ENCODE results near the gene CHN2. TPM values are rescaled to one million over a fixed set of nuclear protein-coding genes. Genes with fewer than 3 reads are reported as not detected.

Gene CHN2
- total RNA-seq, 1 experiment from 2014 or later: 18.8 TPM

DNA sequence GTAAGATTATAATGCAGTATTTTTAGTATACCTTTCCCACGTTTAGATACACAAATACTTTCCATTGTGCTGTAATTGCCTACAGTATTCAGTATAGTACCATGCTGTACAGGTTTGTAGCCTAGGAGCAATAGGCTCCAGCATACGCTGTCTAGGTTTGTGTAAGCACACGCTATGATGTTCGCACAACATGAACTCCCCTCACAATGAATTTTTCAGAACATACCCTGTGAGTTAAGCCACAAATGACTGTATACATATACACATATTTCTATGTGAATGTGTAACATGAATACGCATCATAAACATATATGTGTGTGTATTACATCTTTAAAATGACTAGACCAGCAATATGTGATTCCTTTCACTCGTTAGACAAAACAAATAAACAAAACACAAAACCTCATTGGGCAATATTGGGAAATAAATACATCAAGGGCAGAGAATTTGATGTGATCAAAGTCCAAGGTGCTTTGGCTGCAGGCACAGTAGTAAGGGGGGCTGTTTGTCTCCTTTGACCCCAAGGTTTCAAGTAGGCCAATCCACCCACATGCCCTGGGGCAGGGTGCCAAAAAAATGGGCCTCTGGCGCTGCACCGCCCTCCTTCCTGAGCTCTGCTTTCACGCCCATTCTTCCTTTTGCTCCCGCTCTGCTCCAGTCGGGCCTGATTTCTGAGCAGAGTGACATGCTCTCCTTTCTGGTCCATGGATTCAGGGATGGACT is 33.9 kb downstream of the CHN2 start:
- no peak overlapping the region for H3K4me3 ChIP-seq (ENCODE audit: low read depth, low read length)
- Mint-ChIP-seq H3K4me3 (ENCODE audit: unreplicated experiment) (no peak overlapping the region), H3K36me3 (ENCODE audit: insufficient read depth, unreplicated experiment) (no peaks in the 10 kb centered on the region), H3K9me3 (ENCODE audit: unreplicated experiment) (no peaks in the 10 kb centered on the region), H3K27ac (ENCODE audit: unreplicated experiment) (no peak overlapping the region), H3K4me1 (ENCODE audit: low read depth, unreplicated experiment) (peaks cover 19% of the 10 kb centered on the region), H3K27me3 (ENCODE audit: insufficient read depth, unreplicated experiment) (no peaks in the 10 kb centered on the region)
- H3K27me3 ChIP-seq (replicated peaks; ENCODE audit: control insufficient read depth, insufficient read depth, low read length): no peaks in the 10 kb centered on the region
- ChIA-PET CTCF (no interaction called here), POLR2A (no interaction called here)
- TF ChIP-seq, protein P1, sequence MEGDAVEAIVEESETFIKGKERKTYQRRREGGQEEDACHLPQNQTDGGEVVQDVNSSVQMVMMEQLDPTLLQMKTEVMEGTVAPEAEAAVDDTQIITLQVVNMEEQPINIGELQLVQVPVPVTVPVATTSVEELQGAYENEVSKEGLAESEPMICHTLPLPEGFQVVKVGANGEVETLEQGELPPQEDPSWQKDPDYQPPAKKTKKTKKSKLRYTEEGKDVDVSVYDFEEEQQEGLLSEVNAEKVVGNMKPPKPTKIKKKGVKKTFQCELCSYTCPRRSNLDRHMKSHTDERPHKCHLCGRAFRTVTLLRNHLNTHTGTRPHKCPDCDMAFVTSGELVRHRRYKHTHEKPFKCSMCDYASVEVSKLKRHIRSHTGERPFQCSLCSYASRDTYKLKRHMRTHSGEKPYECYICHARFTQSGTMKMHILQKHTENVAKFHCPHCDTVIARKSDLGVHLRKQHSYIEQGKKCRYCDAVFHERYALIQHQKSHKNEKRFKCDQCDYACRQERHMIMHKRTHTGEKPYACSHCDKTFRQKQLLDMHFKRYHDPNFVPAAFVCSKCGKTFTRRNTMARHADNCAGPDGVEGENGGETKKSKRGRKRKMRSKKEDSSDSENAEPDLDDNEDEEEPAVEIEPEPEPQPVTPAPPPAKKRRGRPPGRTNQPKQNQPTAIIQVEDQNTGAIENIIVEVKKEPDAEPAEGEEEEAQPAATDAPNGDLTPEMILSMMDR (IDR thresholded peaks at IDR 0.05; ENCODE audit: insufficient read depth in 1 of 2, low read depth in 1 of 2, low read length in 1 of 2, severe bottlenecking in 1 of 2, unreplicated experiment in 1 of 2): no peak
- intact Hi-C loops (cut with micrococcal nuclease; ENCODE audit: unreplicated experiment): no loop called here
- no peaks in the 10 kb centered on the region for H3K9me3 ChIP-seq
- BruUV-seq (replicated peaks): no TSS peak
- DNase-seq: peak in 1 of 2 experiments; percentile 30
- peaks cover 17% of the 10 kb centered on the region for H3K4me1 ChIP-seq
- no peaks in the 10 kb centered on the region for H3K36me3 ChIP-seq (ENCODE audit: control insufficient read depth, insufficient read depth, low read length)

DNA sequence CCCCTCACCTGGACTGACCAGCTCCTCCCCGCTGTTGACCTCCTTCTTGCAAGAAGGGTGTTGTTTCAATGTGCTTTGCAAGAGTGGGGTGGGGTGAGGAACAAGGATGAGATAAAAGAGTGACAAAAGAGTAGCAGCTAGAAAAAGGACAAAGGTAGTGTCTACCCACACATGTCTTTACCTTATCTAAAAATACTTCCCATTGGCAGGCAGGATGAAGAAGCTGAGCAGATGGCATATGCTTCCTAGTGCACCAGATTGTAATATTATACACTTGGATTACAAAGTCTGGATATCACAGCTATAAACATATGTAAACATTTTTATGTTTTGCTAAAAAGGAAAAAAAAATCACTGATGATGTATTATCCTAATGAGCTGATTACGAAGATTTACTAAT is 34.5 kb downstream of the CHN2 start:
- no TSS peak for BruUV-seq (replicated peaks)
- H3K9me3 Mint-ChIP-seq (ENCODE audit: unreplicated experiment): no peaks in the 10 kb centered on the region
- no peaks in the 10 kb centered on the region for H3K27me3 Mint-ChIP-seq (ENCODE audit: insufficient read depth, unreplicated experiment)
- H3K36me3 Mint-ChIP-seq (ENCODE audit: insufficient read depth, unreplicated experiment): no peaks in the 10 kb centered on the region
- no peak overlapping the region for H3K27ac Mint-ChIP-seq (ENCODE audit: unreplicated experiment)
- Histone ChIP-seq H3K4me1 (peaks cover 17% of the 10 kb centered on the region), H3K36me3 (ENCODE audit: control insufficient read depth, insufficient read depth, low read length) (no peaks in the 10 kb centered on the region), H3K4me3 (ENCODE audit: low read depth, low read length) (no peak overlapping the region), H3K9me3 (no peaks in the 10 kb centered on the region), H3K27me3 (replicated peaks; ENCODE audit: control insufficient read depth, insufficient read depth, low read length) (no peaks in the 10 kb centered on the region)
- DNase-seq: no peak
- TF ChIP-seq, protein P1 (IDR thresholded peaks at IDR 0.05; ENCODE audit: insufficient read depth in 1 of 2, low read depth in 1 of 2, low read length in 1 of 2, severe bottlenecking in 1 of 2, unreplicated experiment in 1 of 2): no peak
- peaks cover 19% of the 10 kb centered on the region for H3K4me1 Mint-ChIP-seq (ENCODE audit: low read depth, unreplicated experiment)
- POLR2A ChIA-PET: no interaction called here
- CTCF ChIA-PET: no interaction called here
- no peak overlapping the region for H3K4me3 Mint-ChIP-seq (ENCODE audit: unreplicated experiment)
- intact Hi-C loops (cut with micrococcal nuclease; ENCODE audit: unreplicated experiment): no loop called here

DNA sequence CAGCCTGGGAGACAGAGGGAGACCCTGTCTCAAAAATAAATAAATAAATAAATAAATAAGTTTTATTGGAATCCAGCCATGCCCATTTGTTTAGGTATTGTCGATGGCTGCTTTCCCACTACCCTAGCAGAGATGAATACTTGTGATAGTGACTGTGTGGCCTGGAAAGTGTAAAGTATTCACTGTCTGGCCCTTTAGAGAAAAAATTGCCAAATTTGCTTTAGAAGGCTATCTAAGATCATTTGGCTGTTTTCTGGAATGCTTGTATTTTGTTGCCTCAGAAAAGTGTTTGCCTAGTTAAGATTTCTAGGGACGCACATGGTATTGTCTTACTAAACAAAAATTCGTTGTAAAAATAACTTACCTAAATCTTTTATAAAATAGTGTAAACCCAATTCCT is 35.4 kb downstream of the CHN2 start:
- Histone ChIP-seq H3K9me3 (no peaks in the 10 kb centered on the region), H3K4me3 (ENCODE audit: low read depth, low read length) (no peak overlapping the region), H3K27me3 (replicated peaks; ENCODE audit: control insufficient read depth, insufficient read depth, low read length) (no peaks in the 10 kb centered on the region), H3K4me1 (peaks cover 22% of the 10 kb centered on the region), H3K36me3 (ENCODE audit: control insufficient read depth, insufficient read depth, low read length) (no peaks in the 10 kb centered on the region)
- Mint-ChIP-seq H3K9me3 (ENCODE audit: unreplicated experiment) (no peaks in the 10 kb centered on the region), H3K36me3 (ENCODE audit: insufficient read depth, unreplicated experiment) (no peaks in the 10 kb centered on the region), H3K27me3 (ENCODE audit: insufficient read depth, unreplicated experiment) (no peaks in the 10 kb centered on the region), H3K4me3 (ENCODE audit: unreplicated experiment) (no peak overlapping the region), H3K27ac (ENCODE audit: unreplicated experiment) (no peak overlapping the region), H3K4me1 (ENCODE audit: low read depth, unreplicated experiment) (peaks cover 19% of the 10 kb centered on the region)
- TF ChIP-seq, protein P1 (IDR thresholded peaks at IDR 0.05; ENCODE audit: insufficient read depth in 1 of 2, low read depth in 1 of 2, low read length in 1 of 2, severe bottlenecking in 1 of 2, unreplicated experiment in 1 of 2): no peak
- intact Hi-C loops (cut with micrococcal nuclease; ENCODE audit: unreplicated experiment): no loop called here
- ChIA-PET POLR2A (no interaction called here), CTCF (no interaction called here)
- no peak for DNase-seq
- no TSS peak for BruUV-seq (replicated peaks)

Measured in Caco-2 (cell line).